HEK293T (cell line): ENCODE measurements around the gene BRD3.

ENCODE experiments used
- CTCF ChIA-PET: fragments of 350-600 bp; formaldehyde crosslinking; extraction: SDS; loops from one replicate; lab custom pipeline; 2021; ENCODE audit warnings: antibody characterized with exemption, inconsistent platforms; lab: Yijun Ruan, JAX
- POLR2A ChIA-PET: fragments of 350-600 bp; formaldehyde crosslinking; extraction: SDS; loops from one replicate; lab custom pipeline; 2020; ENCODE audit warnings: antibody characterized with exemption, inconsistent platforms; lab: Yijun Ruan, JAX
- DNase-seq: peaks from one replicate; pipeline ENCODE4 v3.0.0; 2012; ENCODE audit warnings: mixed read lengths; ENCODE audit errors: extremely low spot score
- BHLHE40 ChIP-seq: fragments of 450-650 bp; IDR thresholded peaks from 2 replicates; pipeline ENCODE4 v1.6.1; 2016; ENCODE audit warnings: mild to moderate bottlenecking, moderate library complexity, borderline replicate concordance
- CTBP1 ChIP-seq: fragments of 450-650 bp; IDR thresholded peaks from 2 replicates; pipeline ENCODE4 v1.6.1; 2016; ENCODE audit warnings: borderline replicate concordance
- ELF4 ChIP-seq: fragments of 450-650 bp; IDR thresholded peaks from 2 replicates; pipeline ENCODE4 v1.6.1; 2017; ENCODE audit warnings: antibody characterized with exemption
- FOXA1 ChIP-seq: fragments of 450-650 bp; IDR thresholded peaks from 2 replicates; pipeline ENCODE4 v1.6.1; 2016; ENCODE audit warnings: mild to moderate bottlenecking
- FOXK2 ChIP-seq: fragments of 450-650 bp; IDR thresholded peaks from 2 replicates; pipeline ENCODE4 v1.6.1; 2016; ENCODE audit warnings: mild to moderate bottlenecking
- FOXM1 ChIP-seq: fragments of 450-650 bp; IDR thresholded peaks from 2 replicates; pipeline ENCODE4 v1.6.1; 2017; ENCODE audit warnings: mild to moderate bottlenecking, borderline replicate concordance
- HDGF ChIP-seq: fragments of 450-650 bp; IDR thresholded peaks from 2 replicates; pipeline ENCODE4 v1.6.1; 2017; ENCODE audit warnings: antibody characterized with exemption, borderline replicate concordance
- L3MBTL2 ChIP-seq: fragments of 450-650 bp; conservative IDR thresholded peaks from 2 replicates; pipeline ENCODE4 v1.6.1; 2016; ENCODE audit warnings: mild to moderate bottlenecking
- LEF1 ChIP-seq: fragments of 450-650 bp; IDR thresholded peaks from 2 replicates; pipeline ENCODE4 v1.6.1; 2017; ENCODE audit warnings: mild to moderate bottlenecking, borderline replicate concordance
- NFRKB ChIP-seq: fragments of 450-650 bp; IDR thresholded peaks from 2 replicates; pipeline ENCODE4 v1.6.1; 2016; ENCODE audit warnings: mild to moderate bottlenecking, moderate library complexity
- SP1 ChIP-seq: fragments of 450-650 bp; IDR thresholded peaks from 2 replicates; pipeline ENCODE4 v1.6.1; 2017
- SUZ12 ChIP-seq: fragments of 450-650 bp; IDR thresholded peaks from 2 replicates; pipeline ENCODE4 v1.6.1; 2016; ENCODE audit warnings: mild to moderate bottlenecking
- TARDBP ChIP-seq: fragments of 450-650 bp; IDR thresholded peaks from 2 replicates; pipeline ENCODE4 v1.6.1; 2016
- ZNF384 ChIP-seq: fragments of 450-650 bp; IDR thresholded peaks from 2 replicates; pipeline ENCODE4 v1.6.1; 2016
- TF ChIP-seq, protein P1 (sequence below): fragments of 450-650 bp; IDR thresholded peaks from 2 replicates; pipeline ENCODE4 v1.6.1; 2016

The BRD3 gene

GRCh38 chr9:133993635-133994253 is 74.1 kb downstream of the BRD3 start:
- POLR2A ChIA-PET: interaction anchor here (1.2 to 1.3 kb wide), 3 partner anchors 12 to 211 kb away, joined by 3 read pairs; no protein-coding TSS in a partner anchor
- CTCF ChIA-PET: interaction anchor here (0.6 to 3.3 kb wide), 9 partner anchors 31 to 505 kb away, joined by 3 to 23 read pairs (median 4); partner anchors contain the start of gene BRD3OS
- no peak for DNase-seq
- TF ChIP-seq ZNF384: no peak
- TF ChIP-seq FOXM1: no peak
- TF ChIP-seq ELF4: no peak
- no peak for TF ChIP-seq TARDBP
- no peak for TF ChIP-seq BHLHE40
- no peak for TF ChIP-seq SP1
- TF ChIP-seq FOXK2: no peak
- no peak for TF ChIP-seq SUZ12
- TF ChIP-seq L3MBTL2: no peak

DNA sequence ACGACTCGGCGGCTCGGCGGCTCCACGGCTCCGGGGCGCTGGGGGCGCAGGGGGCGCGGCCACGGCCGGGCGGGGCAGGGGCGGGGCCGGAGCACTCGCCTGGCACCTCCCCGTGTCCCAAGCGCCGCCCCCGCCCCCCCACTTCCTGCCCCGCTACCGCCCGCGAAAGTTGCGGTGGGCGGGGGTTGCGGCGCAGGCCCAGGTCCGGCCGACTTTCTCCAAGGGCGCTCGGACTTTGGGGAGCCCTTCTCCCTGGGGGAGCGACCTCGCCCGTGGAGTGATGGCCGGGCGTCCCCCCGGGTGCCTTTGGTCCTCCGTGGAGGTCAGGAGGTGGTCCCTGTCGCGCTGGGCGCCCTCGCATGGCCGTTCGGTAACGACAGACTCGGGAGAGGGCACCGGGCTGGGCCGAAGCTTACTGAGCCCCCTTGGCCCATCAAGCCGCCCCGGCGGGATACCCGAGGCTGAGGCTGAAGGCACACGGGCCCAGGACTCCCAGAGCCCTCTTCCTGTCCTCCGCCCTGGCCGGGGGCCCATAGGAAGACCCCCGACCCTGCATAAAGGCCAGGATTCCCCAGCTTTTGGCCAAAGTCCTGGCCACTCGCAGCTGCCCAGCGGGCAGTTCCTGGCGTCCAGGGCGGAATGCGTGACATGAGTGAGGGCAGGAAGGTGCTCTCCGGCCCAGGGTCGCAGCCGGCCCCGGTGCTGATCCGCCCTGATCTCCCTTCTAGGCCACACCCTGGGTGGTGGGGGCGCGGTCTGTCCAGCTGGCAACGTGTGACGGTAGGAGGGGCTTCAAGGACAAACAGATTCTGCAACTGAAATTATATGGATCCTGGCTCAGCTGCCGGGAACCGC is 74.8 kb downstream of the BRD3 start:
- CTCF ChIA-PET: interaction anchor here (0.6 to 3.3 kb wide), 9 partner anchors 194 to 628 kb away, joined by 3 to 23 read pairs (median 4); no protein-coding TSS in a partner anchor
- peak; percentile 80 for DNase-seq
- POLR2A ChIA-PET: interaction anchor here (1.2 to 1.3 kb wide), 3 partner anchors 13 to 211 kb away, joined by 3 read pairs; no protein-coding TSS in a partner anchor

DNA sequence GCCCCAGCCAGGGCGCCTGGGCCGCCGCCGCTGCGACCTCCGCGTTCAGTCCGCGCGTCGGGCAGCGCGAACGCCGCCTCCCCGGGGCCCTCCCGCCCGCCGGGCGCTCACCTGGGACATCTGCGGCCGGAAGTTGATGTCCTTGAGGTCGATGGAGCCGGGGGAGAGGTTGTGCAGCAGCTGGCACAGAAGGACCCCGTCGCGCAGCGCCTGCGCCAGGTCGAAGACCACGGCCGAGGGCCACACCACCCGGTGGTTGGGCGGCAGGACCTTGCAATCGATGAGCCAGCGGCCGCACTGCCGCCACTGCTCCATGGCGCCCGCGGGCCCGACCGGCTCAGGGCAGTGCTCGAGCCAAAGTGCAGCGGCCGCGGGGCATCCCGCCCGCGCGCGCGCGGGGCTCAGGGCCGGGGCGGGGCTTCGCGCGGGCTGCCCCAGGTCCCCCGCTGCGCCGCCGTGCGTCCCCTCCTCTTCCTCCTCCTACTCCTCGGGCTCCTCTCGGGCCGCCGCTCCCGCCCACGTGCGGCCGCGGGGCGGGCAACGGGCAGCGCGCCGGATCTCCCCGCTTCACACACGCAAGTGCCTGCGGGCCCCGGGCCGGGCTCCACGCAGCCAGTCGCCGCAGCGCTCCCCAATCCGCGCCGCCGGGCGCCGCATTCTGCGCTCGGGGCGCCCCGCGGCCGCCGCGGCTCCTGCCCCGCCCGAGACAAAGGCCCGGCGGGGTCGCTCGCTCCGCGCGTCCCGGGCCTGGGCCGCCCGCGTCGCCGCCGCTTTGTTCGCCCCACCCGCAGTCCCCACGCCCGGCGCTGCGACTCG is 75.7 kb downstream of the BRD3 start, which contains the start of gene VAV2:
VAV2 (minus strand) TSS at position 361 of the 816 bp plus-strand sequence; CDS start at position 315, 46 bp downstream.
- CTCF ChIA-PET: interaction anchor here (1.8 to 3.3 kb wide), 2 partner anchors 197 to 210 kb away, joined by 6 to 23 read pairs; no protein-coding TSS in a partner anchor
- POLR2A ChIA-PET: no interaction called here
- DNase-seq: peak; percentile 54
- 0 out of 2 replicates have a peak, but pooled peaks have one; percentile 37 for TF ChIP-seq FOXM1
- no peak for TF ChIP-seq FOXK2
- TF ChIP-seq L3MBTL2: no peak
- TF ChIP-seq BHLHE40: no peak
- TF ChIP-seq CTBP1: no peak
- TF ChIP-seq FOXA1: no peak
- TF ChIP-seq, protein P1, sequence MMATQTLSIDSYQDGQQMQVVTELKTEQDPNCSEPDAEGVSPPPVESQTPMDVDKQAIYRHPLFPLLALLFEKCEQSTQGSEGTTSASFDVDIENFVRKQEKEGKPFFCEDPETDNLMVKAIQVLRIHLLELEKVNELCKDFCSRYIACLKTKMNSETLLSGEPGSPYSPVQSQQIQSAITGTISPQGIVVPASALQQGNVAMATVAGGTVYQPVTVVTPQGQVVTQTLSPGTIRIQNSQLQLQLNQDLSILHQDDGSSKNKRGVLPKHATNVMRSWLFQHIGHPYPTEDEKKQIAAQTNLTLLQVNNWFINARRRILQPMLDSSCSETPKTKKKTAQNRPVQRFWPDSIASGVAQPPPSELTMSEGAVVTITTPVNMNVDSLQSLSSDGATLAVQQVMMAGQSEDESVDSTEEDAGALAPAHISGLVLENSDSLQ: no peak
- TF ChIP-seq ELF4: no peak

More for the DNA sequence above, 74.8 kb downstream of the BRD3 start:
- TF ChIP-seq, protein P1: no peak
- no peak for TF ChIP-seq NFRKB
- no peak for TF ChIP-seq BHLHE40
- TF ChIP-seq SP1: no peak
- TF ChIP-seq FOXA1: no peak

GRCh38 chr9:133991214-133991921 is 76.5 kb downstream of the BRD3 start:
- CTCF ChIA-PET: interaction anchor here (0.6 kb wide), 1 partner anchor 27 kb away, joined by 3 read pairs; no protein-coding TSS in a partner anchor
- POLR2A ChIA-PET: interaction anchor here (0.6 kb wide), 1 partner anchor 16 kb away, joined by 3 read pairs; no protein-coding TSS in a partner anchor
- no peak for DNase-seq
- TF ChIP-seq BHLHE40 (no peak), L3MBTL2 (peak; percentile 42; the same call in 1 of the 2 replicates)

DNA sequence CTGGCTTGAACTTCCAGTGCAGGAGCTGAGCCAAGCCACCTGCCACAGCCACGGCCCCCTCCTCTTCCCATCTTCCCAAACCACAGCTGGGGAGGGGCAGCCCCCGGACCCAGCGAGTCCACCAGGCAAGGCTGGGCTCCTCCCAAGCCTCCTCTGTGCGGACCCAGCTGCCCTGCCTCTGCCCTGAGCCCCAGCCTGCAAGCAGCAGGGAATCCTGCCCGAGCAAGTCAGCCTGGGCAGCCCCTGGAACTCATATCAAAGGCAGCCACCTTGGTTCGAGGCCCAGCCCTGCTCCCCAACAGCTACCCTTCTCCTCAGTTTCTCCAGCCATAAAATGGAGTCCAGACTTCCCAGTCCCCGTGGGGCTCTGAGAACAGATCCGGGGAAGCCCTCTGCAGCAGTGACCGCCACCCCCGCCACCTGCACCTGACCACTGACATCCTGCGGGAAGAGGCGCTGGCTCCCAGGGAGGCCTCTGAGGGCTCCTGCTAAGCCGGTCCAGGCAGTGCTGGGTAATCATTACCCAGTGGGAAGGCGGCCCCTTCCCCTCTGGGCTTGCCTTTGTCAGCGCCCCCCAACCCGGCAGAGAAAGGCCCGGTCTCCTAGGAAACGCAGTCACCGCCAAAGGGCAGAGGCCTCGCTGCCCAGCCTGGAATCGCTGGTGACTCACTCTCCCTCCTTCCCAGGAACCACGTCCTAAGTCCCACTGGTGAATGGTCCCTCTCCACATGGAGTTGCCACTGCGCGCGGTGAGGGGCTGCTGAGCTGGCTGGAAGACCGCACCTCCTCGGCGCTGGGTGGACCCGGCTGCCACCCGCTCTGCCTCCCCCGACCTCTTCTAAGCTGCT is 77.2 kb downstream of the BRD3 start:
- peak; percentile 21 for DNase-seq
- no peak for TF ChIP-seq L3MBTL2
- no peak for TF ChIP-seq ELF4
- no peak for TF ChIP-seq NFRKB
- no peak for TF ChIP-seq HDGF
- TF ChIP-seq LEF1: no peak
- TF ChIP-seq FOXM1: no peak
- no peak for TF ChIP-seq TARDBP
- TF ChIP-seq BHLHE40: no peak
- TF ChIP-seq, protein P1: no peak
- no peak for TF ChIP-seq SP1
- TF ChIP-seq FOXK2: no peak
- TF ChIP-seq FOXA1: no peak
- CTCF ChIA-PET: interaction anchor here (0.6 kb wide), 1 partner anchor 26 kb away, joined by 3 read pairs; no protein-coding TSS in a partner anchor
- POLR2A ChIA-PET: interaction anchor here (0.6 kb wide), 1 partner anchor 15 kb away, joined by 3 read pairs; no protein-coding TSS in a partner anchor
